ENCODE results near the gene PCGF2.
A peak's percentile ranks its signal among the peaks of the same experiment; 100 is the strongest.
"Not testable (repeated sequence)": the region's sequence is repeated elsewhere in the genome, so short reads cannot be mapped to it uniquely, and the experiment has no call there.

PCGF2 gene

GRCh38 chr17:38748149-38748891 lies at the start of gene PCGF2:
TSS of gene PCGF2 (minus strand) at chr17:38748336. CDS start at chr17:38740402, 7,934 bp downstream.
- peak; percentile 75 to 95 for DNase-seq (ENCODE audit: low read depth in 1 of 2, low spot score in 1 of 2)
- no peak for TF ChIP-seq JUND (IDR thresholded peaks at IDR 0.05; ENCODE audit: low read depth)
- in situ Hi-C loops (cut with HindIII; ENCODE audit: low pct_unique_long_range_greater_than_20kb, low sequenced_read_pairs), result no loop called here

DNA sequence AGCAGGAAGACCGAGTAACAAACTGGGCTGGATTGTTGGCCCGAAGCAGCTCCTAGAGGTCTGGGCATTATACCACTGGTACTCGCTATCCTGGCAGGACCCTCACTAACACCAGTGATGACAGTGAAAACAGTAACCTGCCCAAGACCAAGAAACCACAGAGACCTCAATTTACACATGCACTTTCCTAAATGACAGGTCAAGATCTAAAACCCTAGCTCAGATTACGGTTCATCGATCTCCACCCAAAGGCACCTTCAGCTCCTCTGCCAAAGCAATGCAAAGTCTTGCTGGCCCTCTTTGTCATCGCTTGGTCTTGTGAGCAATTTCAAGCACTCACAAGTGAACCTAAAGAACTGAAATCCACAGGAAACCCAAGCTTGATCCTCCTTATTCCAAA lies 49.7 kb upstream of the PCGF2 start:
- in situ Hi-C loops (cut with HindIII; ENCODE audit: low pct_unique_long_range_greater_than_20kb, low sequenced_read_pairs), result no loop called here
- no peak for TF ChIP-seq JUND (IDR thresholded peaks at IDR 0.05; ENCODE audit: low read depth)
- DNase-seq (ENCODE audit: low read depth in 1 of 2, low spot score in 1 of 2), result no peak

DNA sequence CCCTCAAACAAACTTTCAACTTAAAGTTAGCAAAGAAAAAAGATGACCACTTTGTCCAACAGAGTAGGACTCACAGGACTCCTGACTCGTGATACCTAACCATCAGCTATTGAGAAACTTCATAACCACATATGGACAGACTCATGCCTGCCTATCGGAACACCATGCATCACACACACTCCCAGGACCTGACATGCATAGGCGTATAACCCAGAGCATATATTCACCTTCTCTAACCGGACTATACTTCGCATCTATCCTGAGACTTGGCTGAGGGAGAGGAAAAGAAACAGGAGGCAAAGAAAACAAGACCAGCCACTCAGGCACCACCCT lies 49.0 kb upstream of the PCGF2 start:
- no peak for TF ChIP-seq JUND (IDR thresholded peaks at IDR 0.05; ENCODE audit: low read depth)
- DNase-seq (ENCODE audit: low read depth in 1 of 2, low spot score in 1 of 2), result no peak
- in situ Hi-C loops (cut with HindIII; ENCODE audit: low pct_unique_long_range_greater_than_20kb, low sequenced_read_pairs), result no loop called here

- TF ChIP-seq JUND (IDR thresholded peaks at IDR 0.05; ENCODE audit: low read depth), result no peak
- in situ Hi-C loops (cut with HindIII; ENCODE audit: low pct_unique_long_range_greater_than_20kb, low sequenced_read_pairs), result no loop called here
- DNase-seq (ENCODE audit: low read depth in 1 of 2, low spot score in 1 of 2), result no peak
Observed at GRCh38 chr17:38796451-38797157, 48.5 kb upstream of the PCGF2 start.

GRCh38 chr17:38794221-38794620 lies 46.1 kb upstream of the PCGF2 start:
- in situ Hi-C loops (cut with HindIII; ENCODE audit: low pct_unique_long_range_greater_than_20kb, low sequenced_read_pairs), result no loop called here
- no peak for DNase-seq (ENCODE audit: low read depth in 1 of 2, low spot score in 1 of 2)
- no peak for TF ChIP-seq JUND (IDR thresholded peaks at IDR 0.05; ENCODE audit: low read depth)

- no peak for TF ChIP-seq JUND (IDR thresholded peaks at IDR 0.05; ENCODE audit: low read depth)
- no peak for DNase-seq (ENCODE audit: low read depth in 1 of 2, low spot score in 1 of 2)
- in situ Hi-C loops (cut with HindIII; ENCODE audit: low pct_unique_long_range_greater_than_20kb, low sequenced_read_pairs), result no loop called here
Observed at GRCh38 chr17:38791162-38791561, 43.0 kb upstream of the PCGF2 start.

- DNase-seq (ENCODE audit: low read depth in 1 of 2, low spot score in 1 of 2); in situ Hi-C loops (cut with HindIII; ENCODE audit: low pct_unique_long_range_greater_than_20kb, low sequenced_read_pairs): not testable (repeated sequence)
Observed at GRCh38 chr17:38790148-38790707, 42.1 kb upstream of the PCGF2 start.

DNA sequence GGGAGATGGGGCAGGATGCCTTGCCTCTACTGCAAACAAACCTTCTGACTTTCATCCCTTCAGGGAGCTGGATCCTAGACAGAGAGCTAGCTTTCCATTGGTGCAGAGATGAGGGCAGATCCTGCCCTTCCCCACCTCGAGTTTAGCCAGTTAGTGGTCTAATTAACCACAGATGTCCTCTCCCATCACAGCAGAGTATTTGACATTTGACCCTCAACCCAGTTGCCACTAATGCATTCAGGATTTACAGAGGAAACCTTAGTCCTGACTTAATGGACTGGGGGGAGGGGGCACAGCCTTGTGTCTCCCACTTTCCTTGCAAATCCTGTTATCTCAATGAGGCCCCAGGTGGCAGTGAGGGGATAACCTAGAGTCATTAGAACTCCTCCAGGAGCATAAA lies 41.0 kb upstream of the PCGF2 start:
- in situ Hi-C loops (cut with HindIII; ENCODE audit: low pct_unique_long_range_greater_than_20kb, low sequenced_read_pairs), result no loop called here
- no peak for DNase-seq (ENCODE audit: low read depth in 1 of 2, low spot score in 1 of 2)
- no peak for TF ChIP-seq JUND (IDR thresholded peaks at IDR 0.05; ENCODE audit: low read depth)

DNA sequence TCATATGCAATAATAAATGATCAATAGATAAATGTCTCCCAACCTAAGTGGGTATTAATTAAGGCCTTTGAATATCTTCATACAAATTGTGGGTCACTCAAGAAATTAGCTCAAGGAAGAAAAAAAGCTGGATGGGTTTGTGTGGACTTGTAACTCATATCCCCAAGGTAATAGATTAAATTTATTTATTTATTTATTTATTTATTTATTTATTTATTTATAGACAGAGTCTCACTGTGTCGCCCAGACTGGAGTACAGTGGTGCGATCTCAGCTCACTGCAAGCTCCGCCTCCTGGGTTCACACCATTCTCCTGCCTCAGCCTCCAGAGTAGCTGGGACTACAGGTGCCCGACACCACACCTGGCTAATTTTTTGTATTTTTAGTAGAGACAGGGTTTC lies 39.9 kb upstream of the PCGF2 start:
- in situ Hi-C loops (cut with HindIII; ENCODE audit: low pct_unique_long_range_greater_than_20kb, low sequenced_read_pairs); DNase-seq (ENCODE audit: low read depth in 1 of 2, low spot score in 1 of 2): not testable (repeated sequence)

DNA sequence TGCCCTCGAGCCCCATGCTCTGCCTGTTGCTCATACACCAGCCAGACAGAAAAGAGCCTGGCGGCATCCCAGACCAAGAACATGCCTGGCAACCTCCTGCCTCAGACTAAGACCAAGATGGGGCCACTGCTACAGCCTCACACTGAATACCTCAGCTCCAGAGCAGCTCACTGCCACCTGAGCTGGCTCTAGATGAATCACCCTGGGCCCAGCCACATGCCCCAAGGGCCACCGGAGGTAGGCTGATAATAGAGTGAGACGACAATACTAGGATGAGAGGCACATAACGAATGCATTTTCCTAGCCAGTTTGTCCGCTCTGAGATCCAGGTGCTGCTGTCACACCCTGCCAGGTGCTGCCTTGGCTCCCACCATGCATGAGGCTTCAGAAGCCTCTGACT lies 38.2 kb upstream of the PCGF2 start:
- DNase-seq (ENCODE audit: low read depth in 1 of 2, low spot score in 1 of 2), result no peak
- TF ChIP-seq JUND (IDR thresholded peaks at IDR 0.05; ENCODE audit: low read depth), result no peak
- in situ Hi-C loops (cut with HindIII; ENCODE audit: low pct_unique_long_range_greater_than_20kb, low sequenced_read_pairs), result no loop called here

- no peak for DNase-seq (ENCODE audit: low read depth in 1 of 2, low spot score in 1 of 2)
- in situ Hi-C loops (cut with HindIII; ENCODE audit: low pct_unique_long_range_greater_than_20kb, low sequenced_read_pairs), result no loop called here
- TF ChIP-seq JUND (IDR thresholded peaks at IDR 0.05; ENCODE audit: low read depth), result no peak
Observed at GRCh38 chr17:38783227-38783626, 35.1 kb upstream of the PCGF2 start.

DNA sequence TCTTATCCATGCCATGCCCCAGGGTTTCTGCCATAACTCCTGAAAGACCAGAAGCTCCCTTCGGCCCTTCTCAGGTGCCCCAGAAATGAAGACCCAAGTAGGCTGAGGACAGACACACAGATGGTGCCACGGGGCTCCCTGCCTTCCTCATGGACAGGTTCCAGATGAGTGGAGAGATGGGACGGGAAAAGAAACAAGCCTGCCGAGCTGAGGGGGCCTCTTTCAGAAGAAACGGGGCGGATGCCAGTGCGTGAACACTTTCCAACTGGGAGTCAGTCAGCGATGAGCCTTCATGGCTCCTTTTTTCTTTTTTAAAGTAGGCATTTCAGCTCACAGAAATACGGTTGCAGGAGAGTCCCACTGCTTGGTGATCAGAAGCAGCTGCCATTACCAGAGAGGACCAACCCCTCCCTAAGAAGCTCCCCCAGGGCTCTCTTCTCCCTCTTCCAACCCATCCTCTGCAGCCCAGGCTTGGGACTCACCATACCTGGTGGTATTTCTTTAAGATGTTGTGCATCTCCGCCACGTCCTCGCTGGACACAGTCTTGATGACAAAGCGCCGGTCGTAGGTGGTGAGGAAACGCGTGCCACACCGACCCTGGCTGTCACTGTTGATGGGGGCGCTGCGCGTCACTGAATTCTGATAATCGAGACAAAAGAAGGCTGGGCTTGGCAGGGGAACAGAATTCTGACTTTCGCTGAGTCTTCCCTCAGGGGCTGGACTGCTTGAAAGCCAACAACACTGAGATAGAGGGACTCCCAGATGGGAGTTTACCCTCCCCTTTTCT lies 32.0 kb upstream of the PCGF2 start:
- no peak for DNase-seq (ENCODE audit: low read depth in 1 of 2, low spot score in 1 of 2)
- no peak for TF ChIP-seq JUND (IDR thresholded peaks at IDR 0.05; ENCODE audit: low read depth)
- in situ Hi-C loops (cut with HindIII; ENCODE audit: low pct_unique_long_range_greater_than_20kb, low sequenced_read_pairs), result no loop called here
